ENCODE results near the gene MED12L. TPM values are rescaled to one million over a fixed set of nuclear protein-coding genes. Genes with fewer than 3 reads are reported as not detected.

MED12L gene
- polyA plus RNA-seq, 1 of the 3 experiments (the other 2 are of a cell fraction): 0.03 TPM

DNA sequence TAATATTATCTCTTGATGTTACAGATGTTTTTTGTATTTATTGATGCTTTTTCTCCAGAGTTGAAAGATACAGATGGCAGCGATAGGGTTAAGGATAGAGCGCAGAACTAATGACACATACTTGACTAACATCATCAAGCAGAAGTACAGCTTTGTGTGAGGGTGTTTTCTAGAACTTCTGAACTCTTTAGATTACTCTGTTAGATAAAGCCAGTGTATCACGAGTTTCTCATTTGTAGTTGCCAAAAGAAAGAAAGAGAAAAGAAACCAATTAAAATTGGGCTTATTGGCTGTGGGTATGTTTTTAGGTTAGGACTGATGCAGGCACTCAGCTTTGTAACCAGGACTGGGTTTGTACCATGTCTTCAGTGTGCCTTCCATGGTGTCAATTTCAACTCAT, 124.2 kb downstream of the MED12L start:
- Histone ChIP-seq H3K9me3 (no peaks in the 10 kb centered on the region), H3K4me1 (ENCODE audit: control insufficient read depth in 1 of 2, insufficient read depth in 2 of 2, low read depth in 1 of 2, low read length in 1 of 2) (no peaks in the 10 kb centered on the region; a peak in 1 of 4 replicates), H3K36me3 (replicated peaks in 1 of 2; ENCODE audit: control insufficient read depth in 1 of 2, insufficient read depth in 2 of 2, low read length in 1 of 2) (no peaks in the 10 kb centered on the region), H2AFZ (ENCODE audit: low read depth) (no peak overlapping the region), H3K27ac (ENCODE audit: low read depth in 2 of 2, low read length in 1 of 2) (no peak overlapping the region), H3F3A (replicated peaks; ENCODE audit: insufficient read depth) (no peaks in the 10 kb centered on the region), H4K20me1 (ENCODE audit: insufficient read depth) (no peaks in the 10 kb centered on the region), H3K79me2 (ENCODE audit: insufficient read depth) (no peaks in the 10 kb centered on the region), H3K9ac (no peak overlapping the region), H3K4me2 (no peak overlapping the region), H3K27me3 (ENCODE audit: insufficient read depth) (no peaks in the 10 kb centered on the region), H3K4me3 (ENCODE audit: low read depth in 2 of 2, low read length in 1 of 2) (no peak overlapping the region), H3K9me2 (no peaks in the 10 kb centered on the region)
- ChIA-PET POLR2A (no interaction called here), CTCF (interaction anchor here (1.0 to 1.6 kb wide), 2 partner anchors 23 to 41 kb away, joined by 3 to 4 read pairs; no protein-coding TSS in a partner anchor)
- TF ChIP-seq EZH2phosphoT487 (IDR thresholded peaks at IDR 0.05; ENCODE audit: borderline replicate concordance, low read depth): no peak
- TF ChIP-seq ELF1 (IDR thresholded peaks at IDR 0.05): no peak
- no peak for TF ChIP-seq YY1 (IDR thresholded peaks at IDR 0.05; ENCODE audit: low read depth)
- TF ChIP-seq TAF1 (IDR thresholded peaks at IDR 0.05; ENCODE audit: borderline replicate concordance, low read depth, low read length): no peak
- TF ChIP-seq, protein P1, sequence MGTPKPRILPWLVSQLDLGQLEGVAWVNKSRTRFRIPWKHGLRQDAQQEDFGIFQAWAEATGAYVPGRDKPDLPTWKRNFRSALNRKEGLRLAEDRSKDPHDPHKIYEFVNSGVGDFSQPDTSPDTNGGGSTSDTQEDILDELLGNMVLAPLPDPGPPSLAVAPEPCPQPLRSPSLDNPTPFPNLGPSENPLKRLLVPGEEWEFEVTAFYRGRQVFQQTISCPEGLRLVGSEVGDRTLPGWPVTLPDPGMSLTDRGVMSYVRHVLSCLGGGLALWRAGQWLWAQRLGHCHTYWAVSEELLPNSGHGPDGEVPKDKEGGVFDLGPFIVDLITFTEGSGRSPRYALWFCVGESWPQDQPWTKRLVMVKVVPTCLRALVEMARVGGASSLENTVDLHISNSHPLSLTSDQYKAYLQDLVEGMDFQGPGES (IDR thresholded peaks at IDR 0.05; ENCODE audit: low read depth, low read length): no peak
- TF ChIP-seq, protein P2, sequence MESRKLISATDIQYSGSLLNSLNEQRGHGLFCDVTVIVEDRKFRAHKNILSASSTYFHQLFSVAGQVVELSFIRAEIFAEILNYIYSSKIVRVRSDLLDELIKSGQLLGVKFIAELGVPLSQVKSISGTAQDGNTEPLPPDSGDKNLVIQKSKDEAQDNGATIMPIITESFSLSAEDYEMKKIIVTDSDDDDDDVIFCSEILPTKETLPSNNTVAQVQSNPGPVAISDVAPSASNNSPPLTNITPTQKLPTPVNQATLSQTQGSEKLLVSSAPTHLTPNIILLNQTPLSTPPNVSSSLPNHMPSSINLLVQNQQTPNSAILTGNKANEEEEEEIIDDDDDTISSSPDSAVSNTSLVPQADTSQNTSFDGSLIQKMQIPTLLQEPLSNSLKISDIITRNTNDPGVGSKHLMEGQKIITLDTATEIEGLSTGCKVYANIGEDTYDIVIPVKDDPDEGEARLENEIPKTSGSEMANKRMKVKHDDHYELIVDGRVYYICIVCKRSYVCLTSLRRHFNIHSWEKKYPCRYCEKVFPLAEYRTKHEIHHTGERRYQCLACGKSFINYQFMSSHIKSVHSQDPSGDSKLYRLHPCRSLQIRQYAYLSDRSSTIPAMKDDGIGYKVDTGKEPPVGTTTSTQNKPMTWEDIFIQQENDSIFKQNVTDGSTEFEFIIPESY (IDR thresholded peaks at IDR 0.05; ENCODE audit: borderline replicate concordance, low read depth): no peak
- TF ChIP-seq, protein P3, sequence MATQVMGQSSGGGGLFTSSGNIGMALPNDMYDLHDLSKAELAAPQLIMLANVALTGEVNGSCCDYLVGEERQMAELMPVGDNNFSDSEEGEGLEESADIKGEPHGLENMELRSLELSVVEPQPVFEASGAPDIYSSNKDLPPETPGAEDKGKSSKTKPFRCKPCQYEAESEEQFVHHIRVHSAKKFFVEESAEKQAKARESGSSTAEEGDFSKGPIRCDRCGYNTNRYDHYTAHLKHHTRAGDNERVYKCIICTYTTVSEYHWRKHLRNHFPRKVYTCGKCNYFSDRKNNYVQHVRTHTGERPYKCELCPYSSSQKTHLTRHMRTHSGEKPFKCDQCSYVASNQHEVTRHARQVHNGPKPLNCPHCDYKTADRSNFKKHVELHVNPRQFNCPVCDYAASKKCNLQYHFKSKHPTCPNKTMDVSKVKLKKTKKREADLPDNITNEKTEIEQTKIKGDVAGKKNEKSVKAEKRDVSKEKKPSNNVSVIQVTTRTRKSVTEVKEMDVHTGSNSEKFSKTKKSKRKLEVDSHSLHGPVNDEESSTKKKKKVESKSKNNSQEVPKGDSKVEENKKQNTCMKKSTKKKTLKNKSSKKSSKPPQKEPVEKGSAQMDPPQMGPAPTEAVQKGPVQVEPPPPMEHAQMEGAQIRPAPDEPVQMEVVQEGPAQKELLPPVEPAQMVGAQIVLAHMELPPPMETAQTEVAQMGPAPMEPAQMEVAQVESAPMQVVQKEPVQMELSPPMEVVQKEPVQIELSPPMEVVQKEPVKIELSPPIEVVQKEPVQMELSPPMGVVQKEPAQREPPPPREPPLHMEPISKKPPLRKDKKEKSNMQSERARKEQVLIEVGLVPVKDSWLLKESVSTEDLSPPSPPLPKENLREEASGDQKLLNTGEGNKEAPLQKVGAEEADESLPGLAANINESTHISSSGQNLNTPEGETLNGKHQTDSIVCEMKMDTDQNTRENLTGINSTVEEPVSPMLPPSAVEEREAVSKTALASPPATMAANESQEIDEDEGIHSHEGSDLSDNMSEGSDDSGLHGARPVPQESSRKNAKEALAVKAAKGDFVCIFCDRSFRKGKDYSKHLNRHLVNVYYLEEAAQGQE (IDR thresholded peaks at IDR 0.05; ENCODE audit: low read depth, low read length): no peak
- TF ChIP-seq NRF1 (IDR thresholded peaks at IDR 0.05; ENCODE audit: low read depth, low read length): no peak
- no peak for TF ChIP-seq NFIC (IDR thresholded peaks at IDR 0.05; ENCODE audit: borderline replicate concordance)
- no peak for TF ChIP-seq TCF12 (IDR thresholded peaks at IDR 0.05)
- no peak for TF ChIP-seq MEF2A (IDR thresholded peaks at IDR 0.05; ENCODE audit: borderline replicate concordance, low read depth)
- TF ChIP-seq, protein P4, sequence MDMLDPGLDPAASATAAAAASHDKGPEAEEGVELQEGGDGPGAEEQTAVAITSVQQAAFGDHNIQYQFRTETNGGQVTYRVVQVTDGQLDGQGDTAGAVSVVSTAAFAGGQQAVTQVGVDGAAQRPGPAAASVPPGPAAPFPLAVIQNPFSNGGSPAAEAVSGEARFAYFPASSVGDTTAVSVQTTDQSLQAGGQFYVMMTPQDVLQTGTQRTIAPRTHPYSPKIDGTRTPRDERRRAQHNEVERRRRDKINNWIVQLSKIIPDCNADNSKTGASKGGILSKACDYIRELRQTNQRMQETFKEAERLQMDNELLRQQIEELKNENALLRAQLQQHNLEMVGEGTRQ (IDR thresholded peaks at IDR 0.05; ENCODE audit: borderline replicate concordance, low read depth, low read length): no peak
- TF ChIP-seq, protein P5, sequence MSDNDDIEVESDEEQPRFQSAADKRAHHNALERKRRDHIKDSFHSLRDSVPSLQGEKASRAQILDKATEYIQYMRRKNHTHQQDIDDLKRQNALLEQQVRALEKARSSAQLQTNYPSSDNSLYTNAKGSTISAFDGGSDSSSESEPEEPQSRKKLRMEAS (IDR thresholded peaks at IDR 0.05; ENCODE audit: low read depth): no peak
- TF ChIP-seq RCOR1 (IDR thresholded peaks at IDR 0.05; ENCODE audit: low read length): no peak
- no peak for TF ChIP-seq MXI1 (IDR thresholded peaks at IDR 0.05; ENCODE audit: low read depth, low read length)
- TF ChIP-seq, protein P6, sequence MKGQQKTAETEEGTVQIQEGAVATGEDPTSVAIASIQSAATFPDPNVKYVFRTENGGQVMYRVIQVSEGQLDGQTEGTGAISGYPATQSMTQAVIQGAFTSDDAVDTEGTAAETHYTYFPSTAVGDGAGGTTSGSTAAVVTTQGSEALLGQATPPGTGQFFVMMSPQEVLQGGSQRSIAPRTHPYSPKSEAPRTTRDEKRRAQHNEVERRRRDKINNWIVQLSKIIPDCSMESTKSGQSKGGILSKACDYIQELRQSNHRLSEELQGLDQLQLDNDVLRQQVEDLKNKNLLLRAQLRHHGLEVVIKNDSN (IDR thresholded peaks at IDR 0.05; ENCODE audit: borderline replicate concordance, low read depth): no peak
- no peak for TF ChIP-seq FOXM1 (IDR thresholded peaks at IDR 0.05; ENCODE audit: low read depth)
- no peak for DNase-seq
- whole genome bisulfite sequencing (ENCODE audit: low lambda C conversion rate): 72% methylated on average over 3 of the region's 3 CpGs

Measured in SK-N-SH (cell line).